Measurements from ENCODE around the gene CLEC4F. TPM values are rescaled to one million over a fixed set of nuclear protein-coding genes. Genes with fewer than 3 reads are reported as not detected.
"Not testable (repeated sequence)": the region's sequence is repeated elsewhere in the genome, so short reads cannot be mapped to it uniquely, and the experiment has no call there.

Gene CLEC4F
- total RNA-seq, 1 donor from 2014 or later: 0.11 TPM

- intact Hi-C loops (cut with micrococcal nuclease): loop anchor here (1.0 kb wide), 2 partner anchors 10 to 35 kb away; no protein-coding TSS in a partner anchor
- H3K4me3 Mint-ChIP-seq (ENCODE audit: low read depth): no peak overlapping the region
- H3K27me3 Mint-ChIP-seq (ENCODE audit: low read depth): no peaks in the 10 kb centered on the region
- no peak for DNase-seq (ENCODE audit: low spot score)
- H3K27ac Mint-ChIP-seq: peak overlapping the region; percentile 71
- peaks cover 19% of the 10 kb centered on the region for H3K4me1 Mint-ChIP-seq (ENCODE audit: low read depth)
- H3K36me3 Mint-ChIP-seq (ENCODE audit: low read depth): no peaks in the 10 kb centered on the region
- no peaks in the 10 kb centered on the region for H3K9me3 Mint-ChIP-seq
Observed at GRCh38 chr2:70816726-70817125, 3.7 kb downstream of the CLEC4F start.

GRCh38 chr2:70808983-70809958 lies 11.1 kb downstream of the CLEC4F start:
- no peak overlapping the region for H3K4me3 Mint-ChIP-seq (ENCODE audit: low read depth)
- no peaks in the 10 kb centered on the region for H3K9me3 Mint-ChIP-seq
- H3K4me1 Mint-ChIP-seq (ENCODE audit: low read depth): no peaks in the 10 kb centered on the region
- no peaks in the 10 kb centered on the region for H3K27me3 Mint-ChIP-seq (ENCODE audit: low read depth)
- H3K27ac Mint-ChIP-seq: no peak overlapping the region
- intact Hi-C loops (cut with micrococcal nuclease): no loop called here
- H3K36me3 Mint-ChIP-seq (ENCODE audit: low read depth): no peaks in the 10 kb centered on the region
- DNase-seq (ENCODE audit: low spot score): no peak

DNA sequence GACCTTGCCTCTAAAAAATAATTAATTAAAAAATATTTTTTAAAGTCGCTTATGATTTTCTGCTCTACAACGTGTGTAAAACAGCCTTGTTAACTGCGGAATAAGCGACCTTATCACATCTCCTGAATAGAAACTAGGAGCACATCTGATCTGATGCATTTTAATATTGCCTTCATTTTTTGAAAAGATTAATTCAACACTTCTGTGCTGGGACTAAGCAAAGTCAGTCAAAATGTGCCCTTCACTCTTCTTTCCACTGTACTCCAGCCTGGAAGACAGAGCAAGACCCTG lies 12.6 kb downstream of the CLEC4F start:
- Mint-ChIP-seq H3K4me1 (ENCODE audit: low read depth) (no peaks in the 10 kb centered on the region), H3K27me3 (ENCODE audit: low read depth) (no peaks in the 10 kb centered on the region), H3K4me3 (ENCODE audit: low read depth) (no peak overlapping the region), H3K36me3 (ENCODE audit: low read depth) (no peaks in the 10 kb centered on the region), H3K27ac (no peak overlapping the region), H3K9me3 (no peaks in the 10 kb centered on the region)
- intact Hi-C loops (cut with micrococcal nuclease): no loop called here
- no peak for DNase-seq (ENCODE audit: low spot score)

GRCh38 chr2:70807102-70807827 lies 13.1 kb downstream of the CLEC4F start:
- H3K4me1 Mint-ChIP-seq (ENCODE audit: low read depth): no peaks in the 10 kb centered on the region
- intact Hi-C loops (cut with micrococcal nuclease): no loop called here

GRCh38 chr2:70806620-70807019 lies 13.8 kb downstream of the CLEC4F start:
- no peak for DNase-seq (ENCODE audit: low spot score)
- H3K4me3 Mint-ChIP-seq (ENCODE audit: low read depth): no peak overlapping the region
- H3K27me3 Mint-ChIP-seq (ENCODE audit: low read depth): no peaks in the 10 kb centered on the region
- H3K27ac Mint-ChIP-seq: no peak overlapping the region
- intact Hi-C loops (cut with micrococcal nuclease): no loop called here
- no peaks in the 10 kb centered on the region for H3K36me3 Mint-ChIP-seq (ENCODE audit: low read depth)
- no peaks in the 10 kb centered on the region for H3K4me1 Mint-ChIP-seq (ENCODE audit: low read depth)
- H3K9me3 Mint-ChIP-seq: no peaks in the 10 kb centered on the region

More at GRCh38 chr2:70807102-70807827, 13.1 kb downstream of the CLEC4F start:
- H3K36me3 Mint-ChIP-seq (ENCODE audit: low read depth): no peaks in the 10 kb centered on the region
- no peaks in the 10 kb centered on the region for H3K9me3 Mint-ChIP-seq
- no peak overlapping the region for H3K27ac Mint-ChIP-seq
- no peaks in the 10 kb centered on the region for H3K27me3 Mint-ChIP-seq (ENCODE audit: low read depth)
- no peak for DNase-seq (ENCODE audit: low spot score)
- no peak overlapping the region for H3K4me3 Mint-ChIP-seq (ENCODE audit: low read depth)

GRCh38 chr2:70806013-70806412 lies 14.4 kb downstream of the CLEC4F start:
- Mint-ChIP-seq H3K9me3 (no peaks in the 10 kb centered on the region), H3K4me3 (ENCODE audit: low read depth) (no peak overlapping the region)
- intact Hi-C loops (cut with micrococcal nuclease): no loop called here

DNA sequence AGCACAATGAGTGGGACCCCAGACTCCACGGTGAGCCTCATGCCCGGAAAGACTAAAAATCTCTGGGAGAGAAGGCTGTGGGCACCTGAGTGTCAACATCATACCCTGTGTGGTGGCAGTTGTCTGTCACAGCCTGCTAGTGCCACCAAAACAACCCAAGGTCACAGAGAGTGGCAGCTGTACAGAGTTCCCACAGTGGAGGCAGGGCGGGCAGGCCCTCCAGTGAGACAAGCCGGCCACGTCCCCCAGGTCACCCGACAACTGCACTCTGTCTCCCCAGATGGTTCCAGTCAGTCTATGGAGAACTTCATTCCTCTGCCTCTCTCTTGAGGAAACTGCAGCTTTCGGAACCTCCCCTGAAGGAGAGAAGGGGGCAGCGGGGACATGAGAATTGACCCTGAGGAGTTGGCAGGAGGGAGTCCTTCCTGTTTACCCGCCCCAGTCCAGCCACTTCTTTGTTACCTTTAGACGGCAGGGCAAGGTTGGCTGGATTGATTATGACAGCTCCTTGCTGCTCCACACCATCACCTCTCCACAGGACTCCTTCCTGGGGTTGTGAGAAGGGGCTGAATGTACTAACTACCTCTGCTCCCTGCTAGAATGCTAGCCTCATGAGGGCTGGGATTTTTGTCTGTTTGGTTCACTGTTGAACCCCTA lies 18.7 kb downstream of the CLEC4F start:
- no peak for DNase-seq (ENCODE audit: low spot score)
- Mint-ChIP-seq H3K9me3 (peaks cover 5% of the 10 kb centered on the region), H3K4me3 (ENCODE audit: low read depth) (no peak overlapping the region), H3K36me3 (ENCODE audit: low read depth) (no peaks in the 10 kb centered on the region), H3K4me1 (ENCODE audit: low read depth) (no peaks in the 10 kb centered on the region), H3K27ac (no peak overlapping the region), H3K27me3 (ENCODE audit: low read depth) (peaks cover 5% of the 10 kb centered on the region)
- intact Hi-C loops (cut with micrococcal nuclease): no loop called here

More at GRCh38 chr2:70806013-70806412, 14.4 kb downstream of the CLEC4F start:
- Mint-ChIP-seq H3K27ac (no peak overlapping the region), H3K4me1 (ENCODE audit: low read depth) (no peaks in the 10 kb centered on the region), H3K36me3 (ENCODE audit: low read depth) (no peaks in the 10 kb centered on the region), H3K27me3 (ENCODE audit: low read depth) (no peaks in the 10 kb centered on the region)
- no peak for DNase-seq (ENCODE audit: low spot score)

GRCh38 chr2:70799706-70800105 lies 20.7 kb downstream of the CLEC4F start:
- Mint-ChIP-seq H3K4me1 (ENCODE audit: low read depth) (no peaks in the 10 kb centered on the region), H3K4me3 (ENCODE audit: low read depth) (no peak overlapping the region), H3K27me3 (ENCODE audit: low read depth) (peaks cover 5% of the 10 kb centered on the region), H3K27ac (no peak overlapping the region), H3K9me3 (peaks cover 5% of the 10 kb centered on the region), H3K36me3 (ENCODE audit: low read depth) (no peaks in the 10 kb centered on the region)
- no peak for DNase-seq (ENCODE audit: low spot score)
- intact Hi-C loops (cut with micrococcal nuclease): no loop called here

- H3K4me3 Mint-ChIP-seq (ENCODE audit: low read depth); H3K4me1 Mint-ChIP-seq (ENCODE audit: low read depth); DNase-seq (ENCODE audit: low spot score); H3K36me3 Mint-ChIP-seq (ENCODE audit: low read depth); H3K9me3 Mint-ChIP-seq; intact Hi-C loops (cut with micrococcal nuclease); H3K27ac Mint-ChIP-seq: not testable (repeated sequence)
- peaks cover 13% of the 10 kb centered on the region for H3K27me3 Mint-ChIP-seq (ENCODE audit: low read depth)
Observed at GRCh38 chr2:70797996-70798395, 22.4 kb downstream of the CLEC4F start.

GRCh38 chr2:70797506-70797905 lies 22.9 kb downstream of the CLEC4F start:
- intact Hi-C loops (cut with micrococcal nuclease): no loop called here
- no peaks in the 10 kb centered on the region for H3K4me1 Mint-ChIP-seq (ENCODE audit: low read depth)
- H3K36me3 Mint-ChIP-seq (ENCODE audit: low read depth): no peaks in the 10 kb centered on the region
- peaks cover 17% of the 10 kb centered on the region for H3K27me3 Mint-ChIP-seq (ENCODE audit: low read depth)
- no peak overlapping the region for H3K4me3 Mint-ChIP-seq (ENCODE audit: low read depth)
- H3K9me3 Mint-ChIP-seq: peaks cover 5% of the 10 kb centered on the region
- H3K27ac Mint-ChIP-seq: no peak overlapping the region
- no peak for DNase-seq (ENCODE audit: low spot score)

- Mint-ChIP-seq H3K27ac (no peak overlapping the region), H3K4me1 (ENCODE audit: low read depth) (no peaks in the 10 kb centered on the region), H3K36me3 (ENCODE audit: low read depth) (no peaks in the 10 kb centered on the region), H3K9me3 (peaks cover 5% of the 10 kb centered on the region), H3K27me3 (ENCODE audit: low read depth) (peaks cover 27% of the 10 kb centered on the region), H3K4me3 (ENCODE audit: low read depth) (no peak overlapping the region)
- no peak for DNase-seq (ENCODE audit: low spot score)
- intact Hi-C loops (cut with micrococcal nuclease): no loop called here
Observed at GRCh38 chr2:70796262-70796661, 24.1 kb downstream of the CLEC4F start.

- H3K36me3 Mint-ChIP-seq (ENCODE audit: low read depth): no peaks in the 10 kb centered on the region
- intact Hi-C loops (cut with micrococcal nuclease): no loop called here
- no peak overlapping the region for H3K27ac Mint-ChIP-seq
- peaks cover 2% of the 10 kb centered on the region for H3K4me1 Mint-ChIP-seq (ENCODE audit: low read depth)
- H3K9me3 Mint-ChIP-seq: peaks cover 5% of the 10 kb centered on the region
- no peak for DNase-seq (ENCODE audit: low spot score)
- H3K27me3 Mint-ChIP-seq (ENCODE audit: low read depth): peaks cover 32% of the 10 kb centered on the region
- H3K4me3 Mint-ChIP-seq (ENCODE audit: low read depth): no peak overlapping the region
Observed at GRCh38 chr2:70795164-70795995, 25.0 kb downstream of the CLEC4F start.

All from activated T-helper 2 cell treated with anti-CD3 and anti-CD28 coated beads, Interferon-gamma antibody, Interleukin-2, Interleukin-4, amounts not matched to agents 10 μg/mL and 5 μg/mL and 100 μg/mL, durations not matched to agents 14 hours and 24 hours and 36 hours (primary cell).